RWPE2 (cell line): ENCODE results near the gene EVL.

Experiments
- ATAC-seq: fragments of 200-7000 bp; cut with Tn5 transposase; 3 replicates; pipeline ENCODE4 v1.9.1; 2021; ENCODE audit warnings: low read depth
- DNase-seq: peaks from one replicate; pipeline ENCODE4 v3.0.0-alpha.2; 2020; ENCODE audit warnings: low spot score
- H3K27ac ChIP-seq: fragments of 450-650 bp; 2 replicates; pipeline ENCODE4 v1.5.1; 2017; ENCODE audit warnings: mild to moderate bottlenecking; ENCODE audit not compliant: poor library complexity, severe bottlenecking
- H3K27me3 ChIP-seq: fragments of 250-450 bp; sonication (Bioruptor Pico); 2 replicates; pipeline ENCODE4 v1.5.1; 2021; ENCODE audit warnings: mild to moderate bottlenecking, moderate library complexity; ENCODE audit not compliant: insufficient read depth, poor library complexity, severe bottlenecking
- H3K36me3 ChIP-seq: fragments of 250-450 bp; sonication (Bioruptor Pico); 2 replicates; pipeline ENCODE4 v1.5.1; 2020; ENCODE audit warnings: low read depth, mild to moderate bottlenecking, moderate library complexity
- H3K4me1 ChIP-seq: fragments of 250-450 bp; sonication (Bioruptor Pico); 2 replicates; pipeline ENCODE4 v1.5.1; 2021; ENCODE audit warnings: mild to moderate bottlenecking, moderate library complexity; ENCODE audit not compliant: insufficient read depth, poor library complexity, severe bottlenecking
- H3K4me3 ChIP-seq: fragments of 250-450 bp; sonication (Bioruptor Pico); 2 replicates; pipeline ENCODE4 v1.5.1; 2021; ENCODE audit warnings: mild to moderate bottlenecking, moderate library complexity; ENCODE audit not compliant: severe bottlenecking
- H3K9me3 ChIP-seq: fragments of 250-450 bp; sonication (Bioruptor Pico); 2 replicates; pipeline ENCODE4 v1.5.1; 2021; ENCODE audit warnings: mild to moderate bottlenecking, moderate library complexity; ENCODE audit not compliant: severe bottlenecking
- TF ChIP-seq, protein P1 (sequence below): fragments of 450-650 bp; IDR thresholded peaks from one replicate; pipeline ENCODE4 v1.5.1; 2017; ENCODE audit warnings: mild to moderate bottlenecking, moderate library complexity; ENCODE audit not compliant: poor library complexity, severe bottlenecking

The EVL gene

DNA sequence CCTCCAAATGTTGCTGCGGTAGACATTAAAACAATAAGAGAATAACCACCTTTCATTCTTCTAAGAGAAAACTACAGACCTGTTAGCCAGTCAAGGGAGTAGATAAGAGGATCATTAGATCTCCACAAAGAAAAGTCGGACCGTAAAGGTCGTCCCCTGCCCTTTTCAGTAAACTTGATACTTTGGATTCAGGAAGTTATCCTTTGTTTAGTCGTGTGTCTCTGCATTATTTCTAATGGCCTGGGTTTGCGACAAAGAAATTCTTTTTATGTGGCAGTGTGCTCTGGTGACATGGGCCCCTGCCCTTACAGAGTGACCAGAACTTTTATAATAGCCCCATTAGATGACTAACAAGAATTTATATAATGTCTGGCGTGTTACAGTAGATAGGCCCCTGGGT, 44.6 kb upstream of the EVL start:
- TF ChIP-seq, protein P1, sequence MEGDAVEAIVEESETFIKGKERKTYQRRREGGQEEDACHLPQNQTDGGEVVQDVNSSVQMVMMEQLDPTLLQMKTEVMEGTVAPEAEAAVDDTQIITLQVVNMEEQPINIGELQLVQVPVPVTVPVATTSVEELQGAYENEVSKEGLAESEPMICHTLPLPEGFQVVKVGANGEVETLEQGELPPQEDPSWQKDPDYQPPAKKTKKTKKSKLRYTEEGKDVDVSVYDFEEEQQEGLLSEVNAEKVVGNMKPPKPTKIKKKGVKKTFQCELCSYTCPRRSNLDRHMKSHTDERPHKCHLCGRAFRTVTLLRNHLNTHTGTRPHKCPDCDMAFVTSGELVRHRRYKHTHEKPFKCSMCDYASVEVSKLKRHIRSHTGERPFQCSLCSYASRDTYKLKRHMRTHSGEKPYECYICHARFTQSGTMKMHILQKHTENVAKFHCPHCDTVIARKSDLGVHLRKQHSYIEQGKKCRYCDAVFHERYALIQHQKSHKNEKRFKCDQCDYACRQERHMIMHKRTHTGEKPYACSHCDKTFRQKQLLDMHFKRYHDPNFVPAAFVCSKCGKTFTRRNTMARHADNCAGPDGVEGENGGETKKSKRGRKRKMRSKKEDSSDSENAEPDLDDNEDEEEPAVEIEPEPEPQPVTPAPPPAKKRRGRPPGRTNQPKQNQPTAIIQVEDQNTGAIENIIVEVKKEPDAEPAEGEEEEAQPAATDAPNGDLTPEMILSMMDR, result no peak

DNA sequence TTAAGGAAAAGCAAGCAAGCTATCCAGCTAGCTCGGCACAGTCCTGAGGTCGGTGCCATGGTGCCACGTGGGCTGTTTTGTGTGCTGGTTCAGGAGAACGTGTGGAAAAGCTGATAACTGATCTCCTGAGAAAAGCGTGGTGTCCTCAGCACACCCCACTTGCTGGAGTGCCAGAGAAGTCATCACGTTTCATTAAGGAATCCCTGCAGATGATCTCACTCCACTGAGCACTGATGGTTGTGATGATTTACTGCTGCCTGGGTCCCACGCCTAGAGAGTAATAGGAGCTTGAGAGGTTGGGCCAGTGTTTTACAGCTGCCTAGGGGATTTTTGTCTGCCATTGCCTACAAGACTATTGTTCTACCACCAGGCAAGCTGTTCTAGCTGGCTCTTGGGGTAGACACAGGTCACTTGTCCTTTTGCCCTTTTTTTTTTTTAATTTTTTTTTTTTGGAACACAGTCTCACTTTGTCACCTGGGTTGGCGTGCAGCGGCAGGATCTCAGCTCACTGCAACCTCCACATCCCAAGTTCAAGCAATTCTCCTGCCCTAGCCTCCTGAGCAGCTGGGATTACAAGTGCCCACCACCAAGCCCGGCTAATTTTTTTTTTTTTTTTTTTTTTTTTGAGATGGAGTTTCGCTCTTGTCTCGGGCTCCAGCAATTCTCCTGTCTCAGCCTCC, 42.3 kb upstream of the EVL start:
- Histone ChIP-seq H3K27ac (peak overlapping the region; percentile 14), H3K27me3 (no peaks in the 10 kb centered on the region), H3K9me3 (no peaks in the 10 kb centered on the region), H3K4me1 (peaks cover 15% of the 10 kb centered on the region), H3K4me3 (no peak overlapping the region), H3K36me3 (no peaks in the 10 kb centered on the region)
- ATAC-seq (peak; percentile 51), DNase-seq (no peak)
- TF ChIP-seq, protein P1, result no peak

More for the DNA sequence above, 44.6 kb upstream of the EVL start:
- no peaks in the 10 kb centered on the region for H3K27me3 ChIP-seq
- no peaks in the 10 kb centered on the region for H3K36me3 ChIP-seq
- no peak for ATAC-seq
- H3K4me3 ChIP-seq, result no peak overlapping the region
- H3K27ac ChIP-seq, result no peak overlapping the region
- peaks cover 15% of the 10 kb centered on the region for H3K4me1 ChIP-seq
- H3K9me3 ChIP-seq, result no peaks in the 10 kb centered on the region
- DNase-seq, result no peak

DNA sequence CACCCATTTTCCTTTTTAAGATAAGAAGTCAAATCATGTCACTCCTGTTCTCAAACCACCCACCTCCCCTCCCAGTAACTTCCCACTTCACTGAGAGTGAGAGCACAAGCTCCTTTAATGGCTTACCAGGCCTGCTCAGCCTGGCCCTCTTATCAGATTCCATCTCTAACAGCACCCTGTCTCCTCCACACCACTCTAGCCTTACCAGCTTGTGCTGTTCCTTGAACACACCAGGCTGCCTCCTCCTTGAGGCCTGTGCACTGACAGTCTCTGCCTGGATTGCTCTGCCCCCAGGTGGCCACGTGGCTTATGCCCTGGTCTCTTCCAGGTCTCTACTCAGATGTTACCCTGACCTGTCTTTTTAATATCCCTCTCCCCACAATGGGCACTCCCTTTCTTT, 40.1 kb upstream of the EVL start:
- DNase-seq (no peak), ATAC-seq (peak; percentile 85)
- H3K36me3 ChIP-seq, result no peaks in the 10 kb centered on the region
- TF ChIP-seq, protein P1, result peak; percentile 75
- H3K4me3 ChIP-seq, result no peak overlapping the region
- no peak overlapping the region for H3K27ac ChIP-seq
- no peaks in the 10 kb centered on the region for H3K9me3 ChIP-seq
- no peaks in the 10 kb centered on the region for H3K27me3 ChIP-seq
- peaks cover 15% of the 10 kb centered on the region for H3K4me1 ChIP-seq

DNA sequence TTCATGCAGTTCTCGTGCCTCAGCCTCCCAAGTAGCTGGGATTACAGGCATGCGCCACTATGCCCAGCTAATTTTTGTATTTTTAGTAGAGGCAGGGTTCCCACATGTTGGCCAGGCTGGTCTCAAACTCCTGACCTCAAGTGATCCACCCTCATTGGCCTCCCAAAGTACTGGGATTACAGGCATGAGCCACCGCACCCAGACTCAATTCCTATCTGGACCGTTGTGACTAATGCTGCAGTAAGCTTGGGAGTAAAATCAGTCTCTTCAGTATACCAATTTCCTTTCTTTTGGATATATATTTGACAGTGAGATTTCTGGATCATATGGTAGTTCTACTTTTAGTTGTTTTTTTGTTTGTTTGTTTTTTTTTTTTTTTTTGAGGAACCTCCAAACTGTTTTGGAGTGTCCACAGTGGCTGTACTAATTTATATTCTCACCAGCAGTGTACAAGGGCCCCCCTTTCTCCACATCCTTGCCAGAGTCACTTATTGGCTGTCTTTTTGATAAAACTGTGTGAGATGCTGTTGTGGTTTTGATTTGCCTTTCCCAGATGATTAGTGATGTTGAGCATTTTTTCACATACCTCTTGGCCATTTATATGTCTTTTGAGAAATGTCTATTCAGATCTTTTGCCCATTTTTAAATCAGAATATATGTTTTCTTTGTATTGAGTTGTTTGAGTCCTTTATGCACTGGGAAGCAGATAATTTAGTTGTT, 37.3 kb upstream of the EVL start:
- Histone ChIP-seq H3K4me3 (no peak overlapping the region), H3K36me3 (no peaks in the 10 kb centered on the region), H3K27me3 (no peaks in the 10 kb centered on the region), H3K4me1 (peaks cover 39% of the 10 kb centered on the region), H3K9me3 (no peaks in the 10 kb centered on the region), H3K27ac (peak overlapping the region; percentile 99)
- no peak for DNase-seq
- TF ChIP-seq, protein P1, result no peak
- no peak for ATAC-seq
